WI38 (cell line): ENCODE measurements around the gene STX10.

Experiments
- H3K4me3 ChIP-seq: 2 replicates; pipeline ENCODE4 v1.5.1; 2011; ENCODE audit warnings: low read depth, mild to moderate bottlenecking, control low read depth, low read length
- CTCF ChIP-seq: IDR thresholded peaks from 2 replicates; pipeline ENCODE4 v1.5.1; 2012; ENCODE audit warnings: low read depth, mild to moderate bottlenecking, control low read depth, low read length

The STX10 gene

GRCh38 chr19:13155472-13156359 lies 5.5 kb upstream of the STX10 start:
- peak overlapping the region; percentile 76 for H3K4me3 ChIP-seq
- TF ChIP-seq CTCF: no peak

GRCh38 chr19:13154911-13155471 lies 4.8 kb upstream of the STX10 start:
- TF ChIP-seq CTCF: no peak
- peak overlapping the region; percentile 76 for H3K4me3 ChIP-seq

GRCh38 chr19:13154241-13154778 lies 4.1 kb upstream of the STX10 start:
- H3K4me3 ChIP-seq: peak overlapping the region; percentile 76
- no peak for TF ChIP-seq CTCF

GRCh38 chr19:13153569-13154240 lies 3.5 kb upstream of the STX10 start:
- TF ChIP-seq CTCF: no peak
- H3K4me3 ChIP-seq: peak overlapping the region; percentile 76

GRCh38 chr19:13152974-13153568 lies 2.9 kb upstream of the STX10 start:
- peak overlapping the region; percentile 76 for H3K4me3 ChIP-seq
- no peak for TF ChIP-seq CTCF

- H3K4me3 ChIP-seq: peak overlapping the region; percentile 76
- TF ChIP-seq CTCF: no peak
Observed at GRCh38 chr19:13152356-13152973, 2.3 kb upstream of the STX10 start.
